HG02970 (cell line): ENCODE data around the gene TMEM161A.
A peak's percentile ranks its signal among the peaks of the same experiment; 100 is the strongest.
"Not testable (repeated sequence)": the region's sequence is repeated elsewhere in the genome, so short reads cannot be mapped to it uniquely, and the experiment has no call there.

Source experiments
- ATAC-seq: cut with Tn5 transposase; IDR thresholded peaks from one replicate; pipeline ENCODE4 v1.9.1; 2021; ENCODE audit warnings: mild to moderate bottlenecking, moderate library complexity, moderate number of reproducible peaks; ENCODE audit not compliant: unreplicated experiment, low FRiP score

The TMEM161A gene

GRCh38 chr19:19138109-19138981, at the start of gene TMEM161A:
TSS of gene TMEM161A (minus strand) at chr19:19138478. CDS start at chr19:19138428, 50 bp downstream.
- peak; percentile 89 for ATAC-seq

- no peak for ATAC-seq
Measured at GRCh38 chr19:19186742-19187141, 48.5 kb upstream of the TMEM161A start.

- ATAC-seq, result no peak
Measured at GRCh38 chr19:19185853-19186740, 47.8 kb upstream of the TMEM161A start.

DNA sequence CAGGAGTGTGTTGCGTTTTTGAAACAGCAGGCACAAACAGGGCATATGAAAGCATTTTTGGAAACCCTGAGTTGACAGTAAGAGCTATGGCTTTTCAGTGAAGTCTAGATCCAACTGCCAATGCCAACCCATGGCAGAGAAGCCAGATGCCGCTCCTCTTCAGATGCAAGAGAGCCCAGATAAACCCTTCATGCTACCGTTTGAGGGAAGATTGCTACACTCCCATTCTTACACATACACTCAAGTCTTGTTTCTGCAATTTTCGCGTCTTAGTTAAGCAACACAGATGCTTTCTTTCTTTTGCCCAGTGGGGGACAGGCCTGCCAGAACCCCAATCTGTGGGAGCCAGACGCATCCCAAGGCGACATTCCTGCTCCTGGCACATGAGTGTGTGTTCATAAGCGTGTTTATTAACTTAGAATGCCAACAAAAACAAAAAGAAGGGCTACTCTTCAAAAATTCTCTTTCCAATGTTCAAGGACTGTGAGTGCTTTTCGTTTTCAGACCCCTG, 43.3 kb upstream of the TMEM161A start:
- ATAC-seq, result no peak

GRCh38 chr19:19179548-19180441, 41.5 kb upstream of the TMEM161A start:
- no peak for ATAC-seq

GRCh38 chr19:19176950-19177349, 38.7 kb upstream of the TMEM161A start:
- no peak for ATAC-seq

DNA sequence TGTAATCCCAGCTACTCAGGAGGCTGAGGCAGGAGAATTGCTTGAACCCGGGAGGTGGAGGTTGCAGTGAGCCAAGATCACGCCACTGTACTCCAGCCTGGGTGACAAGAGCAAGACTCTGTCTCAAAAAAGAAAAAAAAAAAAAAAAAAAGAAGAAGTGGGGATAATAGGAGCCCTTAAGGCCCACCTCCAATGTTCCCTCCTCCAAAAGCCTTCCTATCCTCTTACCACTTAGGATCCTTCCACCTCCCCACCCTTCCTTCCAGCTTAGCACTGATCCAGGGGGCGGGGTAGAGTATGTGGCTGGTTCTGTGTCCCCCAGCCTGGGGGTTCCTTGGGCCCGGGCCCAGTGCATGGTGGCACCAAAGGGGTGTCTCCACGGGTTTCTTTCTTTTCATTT, 35.0 kb upstream of the TMEM161A start:
- ATAC-seq, result not testable (repeated sequence)

DNA sequence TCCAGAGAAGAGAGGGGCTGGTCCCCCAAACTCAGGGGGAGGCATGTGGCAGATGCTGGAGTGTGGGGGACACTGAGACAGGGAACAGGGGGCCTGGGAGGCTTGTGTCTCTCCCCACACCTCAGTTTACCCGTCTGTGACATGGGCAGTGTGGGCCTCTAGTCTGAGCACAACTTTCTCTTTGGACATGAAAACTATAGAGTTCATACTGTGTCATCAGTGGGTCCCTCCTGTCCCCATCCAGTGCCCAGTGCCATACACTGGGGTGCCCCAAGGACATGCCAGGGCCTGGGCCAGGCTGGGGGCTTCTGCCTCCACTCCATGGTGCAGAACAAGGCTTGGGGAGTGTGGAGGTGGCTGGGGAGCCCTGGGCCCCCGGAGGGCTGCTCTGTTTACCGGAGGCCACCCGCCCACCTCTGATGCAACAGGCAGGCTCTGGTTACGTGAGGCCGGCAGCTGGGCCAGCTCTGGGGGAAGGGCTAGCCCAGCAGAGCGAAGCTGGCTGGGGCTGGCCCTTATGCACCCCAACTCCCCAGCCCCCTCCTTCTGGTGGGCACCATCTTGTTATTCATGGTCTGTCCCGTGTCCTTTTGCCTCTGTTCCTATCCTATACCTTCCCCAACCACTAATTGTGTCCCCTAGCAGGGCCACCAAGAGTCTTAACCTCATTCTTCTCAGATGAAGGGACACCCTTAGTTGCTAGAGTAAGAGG, 33.7 kb upstream of the TMEM161A start:
- ATAC-seq, result no peak

- ATAC-seq, result no peak
Measured at GRCh38 chr19:19170873-19171672, 32.8 kb upstream of the TMEM161A start.

- ATAC-seq, result peak; percentile 68
Measured at GRCh38 chr19:19170053-19170872, 32.0 kb upstream of the TMEM161A start, which contains the start of gene MEF2B. TSS of gene MEF2B (minus strand) at chr19:19170263. CDS start at chr19:19150735, 19,528 bp downstream.

- ATAC-seq, result no peak
Measured at GRCh38 chr19:19169236-19170052, 31.2 kb upstream of the TMEM161A start.

GRCh38 chr19:19167612-19168011, 29.3 kb upstream of the TMEM161A start:
- ATAC-seq, result no peak

DNA sequence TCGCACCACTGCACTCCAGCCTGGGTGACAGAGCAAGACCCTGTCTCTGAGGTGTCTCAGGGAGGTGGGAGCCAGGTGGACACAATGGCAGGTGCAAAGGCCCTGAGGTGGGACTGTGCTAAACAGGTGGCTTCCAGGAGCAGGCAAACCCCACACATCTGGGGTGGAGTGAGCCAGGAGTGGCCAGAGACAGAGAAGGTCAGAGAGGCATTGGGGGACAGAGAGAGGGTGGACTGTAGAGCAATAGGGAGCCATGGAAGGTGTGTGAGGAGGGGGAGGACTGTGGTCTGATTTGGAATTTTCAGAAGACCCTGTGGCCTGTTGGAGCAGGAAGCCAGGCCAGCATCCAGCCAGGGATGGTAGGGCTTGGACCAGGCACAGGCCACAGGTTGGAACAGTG, 27.1 kb upstream of the TMEM161A start:
- ATAC-seq, result no peak

DNA sequence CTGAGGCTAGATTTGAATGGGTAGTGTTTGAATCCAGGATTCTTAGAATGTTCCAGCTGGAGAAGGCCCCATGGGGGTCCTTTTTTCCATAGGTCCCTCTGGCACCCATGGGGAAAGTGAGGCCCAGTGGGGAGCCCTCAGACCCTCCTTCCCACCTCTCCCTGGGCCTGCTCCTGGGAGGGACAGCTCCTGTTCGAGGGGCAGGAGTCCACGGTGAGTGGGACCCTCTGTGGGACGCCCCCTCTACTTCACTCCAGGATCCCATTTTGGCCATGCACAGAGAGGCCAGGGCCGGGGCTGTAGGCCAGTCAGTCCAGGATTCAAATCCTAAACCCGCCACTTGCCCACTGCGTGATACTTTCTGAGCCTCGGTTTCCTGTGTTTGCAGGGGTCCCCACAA, 24.2 kb upstream of the TMEM161A start:
- ATAC-seq, result no peak

- ATAC-seq, result no peak
Measured at GRCh38 chr19:19160461-19161035, 22.3 kb upstream of the TMEM161A start.

DNA sequence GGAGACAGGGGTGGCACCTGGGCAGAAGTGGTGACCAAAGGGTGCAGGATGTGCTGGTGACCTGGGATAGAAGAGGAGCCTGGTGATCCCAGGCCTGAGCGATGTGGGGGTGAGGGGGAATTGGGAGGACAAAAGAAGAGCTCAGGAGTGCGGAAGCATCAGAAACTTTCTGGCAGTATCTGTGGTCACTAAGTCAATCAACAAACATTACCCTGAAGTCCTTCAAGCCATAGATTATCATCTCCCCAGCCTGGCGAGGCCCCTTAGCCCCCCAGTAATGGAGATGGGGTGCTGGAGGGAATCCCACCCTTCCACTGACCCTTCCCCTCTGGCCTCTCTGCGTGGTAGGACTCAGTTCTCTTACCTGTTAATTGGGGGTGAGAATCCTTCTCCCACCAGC, 21.3 kb upstream of the TMEM161A start:
- ATAC-seq, result no peak

GRCh38 chr19:19157808-19158207, 19.5 kb upstream of the TMEM161A start:
- no peak for ATAC-seq
